Testis (tissue), 2 donors: ENCODE results near the gene SLIT3.

Source experiments
- CTCF ChIP-seq, 3 experiments: fragments of 450-650 bp in 2 of 3; fragments of 200-600 bp in 1 of 3; sonication (generic) in 1 of 3; IDR thresholded peaks; one replicate each; pipeline ENCODE4 v1.5.1; 2016 to 2019; ENCODE audit warnings: antibody characterized with exemption in 3 of 3, mild to moderate bottlenecking in 2 of 3, moderate library complexity in 1 of 3
- POLR2A ChIP-seq: fragments of 450-650 bp; IDR thresholded peaks from one replicate; pipeline ENCODE4 v1.6.1; 2017; ENCODE audit warnings: antibody characterized with exemption, mild to moderate bottlenecking, moderate library complexity

GRCh38 chr5:169160405-169160901 is 140.5 kb downstream of the SLIT3 start:
- no peak for TF ChIP-seq CTCF (IDR thresholded peaks at IDR 0.05)
- no peak for TF ChIP-seq POLR2A
